Superior temporal gyrus (tissue), 1 donor: ENCODE measurements around the gene SGTA.

Experiments
- DNase-seq: peaks from one replicate; pipeline ENCODE4 v3.0.0-alpha.2; 2016; ENCODE audit errors: extremely low spot score

SGTA gene

DNA sequence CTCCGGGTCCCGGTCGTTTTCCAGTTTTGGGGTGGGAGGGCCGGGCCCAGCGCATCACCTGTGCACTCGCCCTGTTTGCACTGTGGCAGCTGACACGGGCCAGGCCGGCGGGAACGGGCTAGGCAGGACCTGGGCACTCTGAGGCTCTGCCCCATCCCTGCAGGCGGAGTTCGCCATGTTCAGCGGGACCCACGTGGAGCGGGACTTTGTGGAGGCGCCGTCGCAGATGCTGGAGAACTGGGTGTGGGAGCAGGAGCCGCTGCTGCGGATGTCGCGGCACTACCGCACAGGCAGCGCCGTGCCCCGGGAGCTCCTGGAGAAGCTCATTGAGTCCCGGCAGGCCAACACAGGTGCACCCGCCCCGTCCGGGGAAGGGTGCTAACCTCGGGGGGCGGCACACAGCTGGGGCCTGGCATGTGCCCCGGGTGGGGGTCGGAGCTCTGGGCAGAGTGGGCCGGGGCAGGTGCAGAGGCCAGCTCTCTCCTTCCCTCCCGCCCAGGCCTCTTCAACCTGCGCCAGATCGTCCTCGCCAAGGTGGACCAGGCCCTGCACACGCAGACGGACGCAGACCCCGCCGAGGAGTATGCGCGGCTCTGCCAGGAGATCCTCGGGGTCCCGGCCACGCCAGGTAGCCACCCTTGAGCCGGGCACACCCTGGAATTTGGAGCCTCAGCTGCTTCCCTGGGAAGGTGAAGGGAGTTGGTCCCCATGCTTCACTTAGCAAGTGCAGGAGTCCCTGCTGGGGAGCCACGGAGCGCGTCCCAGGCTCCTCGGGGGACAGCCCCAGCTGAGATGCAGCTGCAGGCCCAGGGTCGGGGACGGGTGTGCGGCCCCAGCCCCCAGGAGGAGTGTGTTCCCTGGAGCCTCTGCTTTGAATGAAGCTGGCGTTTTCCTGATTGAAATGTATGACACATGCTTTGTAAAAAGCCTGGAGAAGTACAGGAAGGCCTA is 27.3 kb upstream of the SGTA start:
- DNase-seq: no peak

DNA sequence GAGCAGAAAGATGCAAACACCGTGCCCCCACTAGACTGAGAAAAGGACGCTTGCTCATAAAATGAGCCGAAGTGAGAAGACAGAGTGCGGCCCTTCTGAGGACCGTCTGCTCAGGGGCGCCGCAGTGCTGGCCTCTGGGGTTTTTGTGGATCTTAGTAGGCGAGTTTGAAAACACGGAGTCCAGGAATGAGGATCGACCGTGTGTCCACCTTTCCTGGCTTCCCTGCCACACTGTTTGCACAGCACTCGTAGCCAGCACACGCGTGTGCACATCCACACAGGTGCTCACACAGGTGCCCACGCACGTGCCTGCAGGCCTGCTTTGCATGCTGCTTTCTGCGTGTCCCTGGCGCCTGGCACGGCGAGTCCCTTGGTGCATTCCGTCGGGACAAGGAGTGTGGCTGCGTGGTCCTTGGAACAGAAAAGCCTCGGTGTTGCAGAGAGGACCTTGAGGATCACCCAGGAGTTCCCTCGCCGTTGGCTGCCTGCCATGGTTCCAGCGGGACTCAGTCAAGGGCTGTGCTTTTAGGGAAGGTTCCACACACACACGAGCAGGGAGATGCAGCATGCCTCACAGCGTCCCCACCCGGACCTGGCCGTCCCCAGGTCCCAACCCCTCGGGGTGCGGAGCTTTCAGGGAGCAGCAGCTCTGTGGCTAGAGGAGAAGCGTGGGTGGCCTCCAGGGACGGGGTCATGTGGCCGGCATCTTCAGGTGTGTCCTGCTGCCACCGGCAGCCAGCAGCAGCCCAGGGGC is 26.5 kb upstream of the SGTA start:
- DNase-seq: no peak

DNA sequence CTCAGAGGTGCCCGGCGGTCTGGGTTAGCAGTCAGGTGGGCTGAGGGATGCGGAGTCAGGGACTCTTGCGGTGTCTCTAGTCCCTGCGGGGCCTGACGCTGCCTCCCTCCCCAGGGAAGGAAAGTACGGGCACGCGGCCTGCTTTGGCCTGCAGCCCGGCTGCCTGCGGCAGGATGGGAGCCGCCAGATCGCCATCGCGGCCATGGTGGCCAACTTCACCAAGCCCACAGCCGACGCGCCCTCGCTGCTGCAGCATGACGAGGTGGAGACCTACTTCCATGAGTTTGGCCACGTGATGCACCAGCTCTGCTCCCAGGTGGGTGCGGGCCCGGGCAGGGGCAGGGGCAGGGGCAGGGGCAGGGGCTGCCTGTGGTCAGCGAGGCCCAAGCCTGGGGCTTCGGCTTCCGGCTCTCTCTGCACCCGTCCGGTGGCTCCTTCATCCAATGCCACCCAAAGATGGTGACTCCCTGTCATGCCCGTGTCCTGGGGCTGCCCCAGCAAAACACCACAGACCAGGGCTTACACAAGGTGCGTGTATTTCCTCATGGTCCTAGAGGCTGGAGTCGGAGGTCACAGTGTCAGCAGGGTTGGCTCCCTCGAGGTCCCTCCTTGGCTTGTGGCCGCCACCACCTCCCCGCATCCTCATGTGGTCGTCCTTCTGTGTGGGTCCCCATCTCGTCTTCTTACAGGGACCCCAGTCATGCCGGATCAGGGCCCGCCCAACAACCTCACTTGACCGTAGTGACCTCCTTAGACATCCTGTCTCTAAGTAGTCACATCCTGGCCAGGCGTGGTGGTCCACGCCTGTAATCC is 25.3 kb upstream of the SGTA start:
- DNase-seq: no peak

DNA sequence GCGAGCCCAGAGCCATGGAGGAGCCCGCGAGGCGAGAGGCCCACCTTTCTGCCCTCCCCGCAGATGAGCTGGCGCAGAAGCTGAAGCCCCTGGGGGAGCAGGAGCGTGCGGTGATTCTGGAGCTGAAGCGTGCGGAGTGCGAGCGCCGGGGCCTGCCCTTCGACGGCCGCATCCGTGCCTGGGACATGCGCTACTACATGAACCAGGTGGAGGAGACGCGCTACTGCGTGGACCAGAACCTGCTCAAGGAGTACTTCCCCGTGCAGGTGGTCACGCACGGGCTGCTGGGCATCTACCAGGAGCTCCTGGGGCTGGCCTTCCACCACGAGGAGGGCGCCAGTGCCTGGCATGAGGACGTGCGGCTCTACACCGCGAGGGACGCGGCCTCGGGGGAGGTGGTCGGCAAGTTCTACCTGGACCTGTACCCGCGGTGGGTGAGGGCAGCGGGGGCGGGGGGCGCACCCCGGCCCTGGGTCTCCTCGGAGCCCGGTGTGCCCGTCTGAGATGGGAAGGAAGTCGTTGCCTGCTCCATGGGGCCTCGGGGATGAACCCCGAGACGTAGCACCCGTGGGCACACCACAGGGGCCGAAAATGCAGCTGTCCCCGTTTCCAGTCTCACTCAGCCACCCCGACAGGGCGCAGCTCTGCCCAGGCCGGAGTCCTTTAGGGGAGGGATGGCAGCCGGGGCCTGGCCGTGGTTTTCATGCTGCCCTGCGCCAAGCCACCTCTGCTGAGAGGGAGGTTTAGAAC is 24.5 kb upstream of the SGTA start:
- DNase-seq: no peak

DNA sequence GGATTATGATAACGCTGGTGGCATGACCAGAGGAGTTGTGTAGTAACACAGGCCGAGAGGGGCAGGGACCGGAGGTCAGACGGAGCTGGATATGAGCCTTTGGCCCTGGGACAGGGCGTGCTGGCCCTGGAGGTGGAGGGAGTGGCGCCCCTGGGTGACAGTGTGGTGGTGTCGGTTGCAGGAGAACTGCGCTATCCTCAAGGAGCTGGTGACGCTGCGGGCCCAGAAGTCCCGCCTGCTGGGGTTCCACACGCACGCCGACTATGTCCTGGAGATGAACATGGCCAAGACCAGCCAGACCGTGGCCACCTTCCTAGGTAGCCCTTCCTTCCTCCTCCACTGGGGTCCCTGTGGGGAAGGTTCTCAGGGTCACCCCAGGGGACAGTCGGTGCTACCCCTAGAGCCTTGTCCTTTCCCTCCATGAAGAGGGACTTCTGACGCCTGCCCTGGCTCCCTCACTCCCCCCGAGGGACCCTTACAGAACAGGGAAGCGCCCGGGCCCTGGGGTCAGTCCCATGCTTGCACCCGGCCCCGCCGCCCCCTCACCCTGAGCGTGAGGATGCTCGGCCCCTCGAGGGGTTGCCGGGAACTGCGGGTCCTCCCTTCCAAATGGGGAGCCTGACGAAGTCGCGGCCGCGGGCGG is 23.8 kb upstream of the SGTA start:
- no peak for DNase-seq

DNA sequence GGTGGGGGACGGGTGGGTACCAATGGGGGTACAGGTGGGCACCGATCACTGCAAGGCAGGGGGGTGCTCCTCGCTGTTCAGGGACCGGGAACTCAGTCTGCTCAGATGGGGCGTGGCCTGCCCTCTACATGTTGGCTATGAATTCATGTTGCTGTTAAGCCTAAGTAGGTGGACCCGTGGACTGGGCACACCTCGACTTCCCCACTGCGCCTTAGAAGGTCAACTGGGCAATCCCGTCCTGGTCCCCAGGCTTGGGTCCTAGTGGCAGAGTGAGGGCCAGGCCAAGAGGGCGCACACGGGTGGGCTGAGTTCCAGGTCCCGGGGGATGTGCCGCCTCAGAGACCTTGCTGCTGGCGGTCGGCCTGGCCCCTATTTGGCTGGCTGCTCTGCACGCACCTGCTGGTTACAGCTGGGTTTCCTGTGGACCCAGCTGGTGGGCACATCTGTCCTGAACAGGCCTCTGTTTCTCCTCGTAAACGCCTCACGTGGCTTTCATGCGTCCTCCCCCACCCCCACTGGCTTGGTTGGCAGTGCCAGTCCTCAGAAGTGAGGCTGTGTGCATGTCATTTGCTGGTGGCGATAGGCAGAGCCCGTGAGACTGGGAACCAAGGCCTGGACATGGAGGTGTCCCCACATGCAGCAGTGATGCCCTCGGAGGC is 23.0 kb upstream of the SGTA start:
- DNase-seq: no peak

DNA sequence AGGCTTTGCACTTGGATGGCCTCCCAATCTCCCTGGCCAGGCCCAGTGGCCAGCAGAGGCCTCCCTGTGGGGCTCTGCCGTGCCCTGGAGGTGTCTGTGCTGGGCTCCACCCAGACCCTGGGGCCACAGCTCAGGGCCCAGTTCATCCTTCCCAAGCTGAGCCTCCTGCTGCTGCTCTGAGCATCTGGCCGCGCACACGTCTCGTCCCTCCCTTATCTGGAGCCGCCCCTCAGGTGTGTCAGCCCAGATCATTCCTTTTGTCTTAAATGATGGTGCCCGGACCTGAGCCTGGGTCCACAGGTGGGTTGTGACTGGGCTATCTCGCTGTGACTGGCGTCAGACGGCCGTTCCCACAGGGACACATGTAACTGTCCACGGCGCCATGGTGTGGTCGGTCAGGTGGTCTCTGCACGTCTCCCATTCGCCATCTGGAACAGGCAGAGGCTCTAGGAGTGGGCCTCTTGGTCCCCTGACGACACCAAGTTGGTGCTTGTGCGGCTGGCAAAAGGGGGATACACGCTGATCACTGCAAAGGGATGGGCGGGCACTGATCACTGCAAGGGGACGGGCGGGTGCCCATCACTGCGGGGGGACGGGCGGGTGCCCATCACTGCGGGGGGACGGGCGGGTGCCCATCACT is 22.3 kb upstream of the SGTA start:
- DNase-seq: no peak

DNA sequence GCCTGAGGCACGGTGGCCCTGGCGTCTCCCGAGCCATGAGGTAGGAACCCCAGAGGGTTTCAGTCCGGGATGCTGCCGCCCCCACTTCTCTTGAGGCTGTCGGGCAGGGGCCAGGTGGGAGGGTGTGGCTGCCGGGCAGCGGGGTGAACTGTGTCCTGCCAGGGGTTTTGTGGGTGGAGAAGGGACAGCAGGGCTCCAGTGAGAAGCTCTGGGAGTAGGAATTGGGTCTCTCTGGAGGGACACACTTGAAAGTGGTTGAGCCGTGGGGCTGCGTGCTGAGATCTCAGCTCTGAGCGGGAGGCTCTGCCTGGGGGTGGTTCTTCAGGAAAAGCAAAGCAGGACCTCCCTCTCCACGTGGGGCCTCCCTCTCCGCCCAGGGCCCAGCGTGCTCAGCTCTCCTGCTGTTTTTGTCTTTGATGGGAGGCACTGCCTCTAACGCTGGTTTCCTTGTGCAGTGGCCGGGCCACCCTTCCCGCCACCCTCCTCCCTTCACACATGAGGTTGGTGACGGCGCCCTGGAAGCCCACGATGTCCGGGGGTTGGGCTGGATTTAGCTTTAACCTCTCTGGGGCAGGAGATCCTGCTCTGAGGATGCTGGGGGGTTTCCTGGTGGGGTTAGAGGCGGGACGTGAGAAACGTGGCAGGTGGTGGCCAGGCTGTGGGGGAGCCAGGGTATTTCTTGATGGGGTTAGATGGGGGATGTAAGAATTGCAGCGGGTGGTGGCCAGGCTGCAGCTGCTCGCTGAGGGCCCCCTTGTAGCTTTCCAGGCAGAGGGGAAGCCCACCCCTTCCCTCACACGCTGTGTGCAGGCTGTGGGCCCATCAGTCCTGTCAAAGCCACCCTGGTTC is 21.3 kb upstream of the SGTA start:
- no peak for DNase-seq

DNA sequence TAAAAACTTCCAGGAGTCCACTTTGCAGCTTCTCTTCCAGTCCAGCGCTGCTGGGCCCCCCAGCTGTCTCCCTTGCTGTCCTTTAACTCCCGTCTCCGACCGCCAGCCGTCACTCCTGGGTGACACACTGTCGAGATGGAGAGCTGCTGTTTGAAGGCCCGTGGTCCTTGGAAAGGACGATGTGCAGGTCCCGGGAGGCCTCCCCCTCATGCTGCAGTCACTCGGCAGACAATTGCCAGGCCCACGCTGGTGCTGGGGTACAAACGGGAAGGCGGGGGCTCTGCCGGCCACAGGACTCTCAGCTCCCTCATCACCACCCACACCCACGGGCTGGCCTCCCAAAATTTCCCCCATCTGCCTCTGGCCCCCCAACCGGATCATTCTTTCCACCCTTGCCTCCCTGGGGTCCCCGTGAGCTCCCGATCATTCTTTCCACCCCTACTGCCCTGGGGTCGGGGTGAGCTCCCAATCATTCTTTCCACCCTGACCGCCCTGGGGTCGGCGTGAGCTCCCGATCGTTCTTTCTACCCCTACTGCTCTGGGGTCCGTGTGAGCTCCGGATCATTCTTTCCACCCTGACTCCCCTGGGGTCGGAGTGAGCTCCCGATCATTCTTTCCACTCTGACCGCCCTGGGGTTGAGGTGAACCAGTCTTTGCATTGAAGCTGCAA is 20.5 kb upstream of the SGTA start:
- no peak for DNase-seq

DNA sequence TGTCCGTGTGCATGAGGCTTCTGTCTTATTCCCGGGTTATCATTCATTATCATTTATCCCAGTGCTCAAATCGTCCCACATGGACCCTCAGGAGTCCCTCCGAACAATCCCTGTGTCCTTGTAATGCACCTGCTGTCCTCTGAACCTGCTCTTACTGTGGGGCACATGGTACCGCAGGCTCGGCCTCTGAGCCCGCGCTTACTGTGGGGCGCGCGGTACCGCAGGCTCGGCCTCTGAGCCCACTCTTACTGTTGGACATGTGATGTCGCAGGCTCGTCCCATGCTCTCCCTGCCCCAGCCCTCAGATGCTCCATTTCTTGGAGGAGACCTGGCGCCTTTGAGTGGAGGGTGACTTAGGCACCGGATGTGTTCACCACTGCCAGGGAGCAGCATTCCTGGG is 19.8 kb upstream of the SGTA start:
- DNase-seq: no peak

DNA sequence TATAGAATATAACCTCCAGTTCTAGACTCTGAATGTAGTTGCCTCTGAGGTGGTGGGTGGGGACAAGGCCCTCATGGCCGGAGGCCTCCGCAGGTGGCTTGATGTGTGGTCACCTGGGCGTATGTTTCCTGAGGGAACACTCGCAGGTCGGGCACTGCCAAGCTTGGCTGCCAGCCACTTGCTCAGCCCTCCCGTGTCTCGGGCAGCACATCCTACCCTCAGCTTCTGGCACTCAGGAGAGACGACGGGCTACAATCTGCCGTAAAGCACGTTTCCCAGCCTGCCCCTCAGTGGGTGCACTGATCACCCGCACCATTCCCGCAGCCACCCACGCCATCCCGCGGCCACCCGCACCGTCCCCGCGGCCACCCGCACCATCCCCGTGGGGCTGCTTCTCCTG is 17.4 kb upstream of the SGTA start:
- no peak for DNase-seq

DNA sequence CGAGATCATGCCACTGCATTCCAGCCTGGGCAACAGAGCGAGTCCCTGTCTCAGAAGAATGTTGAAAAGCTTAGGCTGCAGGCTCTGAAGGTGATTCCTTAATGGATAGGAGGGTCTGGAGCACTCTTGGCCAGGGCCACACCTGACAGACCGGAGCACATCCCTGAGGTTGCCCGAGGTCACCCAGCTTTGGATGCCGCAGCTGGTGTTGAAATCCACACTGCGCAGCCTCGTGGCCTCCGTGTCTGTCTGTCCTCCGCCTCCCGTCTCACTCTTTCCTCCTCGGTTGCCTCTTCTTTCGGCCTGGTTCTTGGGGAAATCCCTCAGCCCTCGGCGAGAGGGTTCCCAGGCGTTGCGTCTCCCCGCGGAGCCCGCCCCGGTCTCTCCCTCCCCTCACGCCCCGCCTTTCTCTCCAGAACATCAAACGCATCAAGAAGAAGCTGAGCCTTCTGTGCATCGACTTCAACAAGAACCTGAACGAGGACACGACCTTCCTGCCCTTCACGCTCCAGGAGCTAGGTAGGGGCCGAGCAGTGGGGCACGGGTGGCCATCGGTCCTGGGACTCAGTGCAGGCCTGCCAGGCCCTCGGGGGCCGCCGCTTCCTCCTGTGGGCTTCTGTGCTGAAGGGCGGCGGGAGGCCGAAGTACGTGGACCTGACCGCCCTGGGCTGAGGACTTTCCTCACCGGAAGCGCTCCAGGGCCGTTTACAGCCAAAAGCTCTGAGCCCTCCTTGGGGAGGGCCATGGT is 16.4 kb upstream of the SGTA start:
- no peak for DNase-seq

DNA sequence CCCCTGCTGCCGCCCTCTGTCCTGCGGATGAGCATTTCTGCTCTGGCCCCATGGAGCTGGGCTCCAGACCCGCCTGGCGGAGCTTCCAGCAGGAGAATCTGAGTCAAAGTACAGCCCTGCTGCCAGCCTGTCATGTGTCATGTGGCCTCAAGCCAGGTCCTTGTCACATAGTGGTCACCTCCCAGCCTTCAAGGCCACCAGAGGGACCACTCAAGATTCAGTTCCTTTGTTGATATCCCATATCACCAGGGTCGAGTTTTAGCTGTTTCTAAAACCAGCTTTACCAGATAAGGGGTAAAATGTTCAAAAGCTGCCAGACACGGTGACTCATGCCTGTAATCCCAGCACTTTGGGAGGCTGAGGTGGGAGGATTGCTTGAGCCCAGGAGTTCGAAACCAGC is 15.7 kb upstream of the SGTA start:
- DNase-seq: no peak

DNA sequence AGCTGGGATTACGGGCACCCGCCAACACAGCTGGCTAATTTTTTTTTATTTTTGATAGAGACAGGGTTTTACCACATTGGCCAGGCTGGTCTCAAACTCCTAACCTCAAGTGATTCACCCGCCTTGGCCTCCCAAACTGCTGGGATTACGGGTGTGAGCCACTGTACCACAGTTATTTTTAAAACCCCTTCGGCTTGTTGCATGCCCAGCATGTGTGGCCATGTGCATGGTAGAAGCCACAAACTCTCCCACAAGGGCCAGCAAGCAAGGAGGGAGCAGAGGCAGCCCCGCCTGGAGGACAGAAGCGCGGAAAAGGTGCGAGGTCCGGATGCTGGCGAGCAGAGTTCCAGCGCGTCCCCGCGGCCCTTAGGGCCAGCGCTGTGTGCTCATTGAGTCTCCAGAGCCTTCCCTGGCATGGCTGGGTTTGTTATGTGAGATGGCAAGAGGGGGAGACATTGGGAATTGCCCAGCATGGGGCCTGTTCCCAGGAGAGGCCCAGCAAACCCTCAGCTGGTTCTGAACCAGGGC is 15.1 kb upstream of the SGTA start:
- no peak for DNase-seq

DNA sequence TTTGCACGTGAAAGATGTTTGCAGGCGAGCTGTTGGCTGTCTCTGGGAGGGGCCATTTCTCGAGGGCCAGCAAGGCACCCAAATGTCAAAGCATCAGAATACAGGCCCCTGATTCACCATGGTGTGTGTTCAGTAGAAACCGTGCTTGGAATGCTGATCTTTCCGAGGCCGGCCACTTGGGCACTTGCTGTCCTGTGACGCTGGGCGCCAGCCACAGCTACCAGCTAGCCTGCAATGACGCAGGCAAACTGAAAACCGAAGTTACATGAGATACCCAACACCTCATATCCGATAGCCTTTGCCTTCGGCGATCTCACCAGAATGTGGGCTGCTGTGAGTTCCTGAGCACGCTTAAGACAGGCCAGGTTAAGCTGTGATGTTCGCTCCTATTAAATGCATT is 14.2 kb upstream of the SGTA start:
- DNase-seq: no peak

DNA sequence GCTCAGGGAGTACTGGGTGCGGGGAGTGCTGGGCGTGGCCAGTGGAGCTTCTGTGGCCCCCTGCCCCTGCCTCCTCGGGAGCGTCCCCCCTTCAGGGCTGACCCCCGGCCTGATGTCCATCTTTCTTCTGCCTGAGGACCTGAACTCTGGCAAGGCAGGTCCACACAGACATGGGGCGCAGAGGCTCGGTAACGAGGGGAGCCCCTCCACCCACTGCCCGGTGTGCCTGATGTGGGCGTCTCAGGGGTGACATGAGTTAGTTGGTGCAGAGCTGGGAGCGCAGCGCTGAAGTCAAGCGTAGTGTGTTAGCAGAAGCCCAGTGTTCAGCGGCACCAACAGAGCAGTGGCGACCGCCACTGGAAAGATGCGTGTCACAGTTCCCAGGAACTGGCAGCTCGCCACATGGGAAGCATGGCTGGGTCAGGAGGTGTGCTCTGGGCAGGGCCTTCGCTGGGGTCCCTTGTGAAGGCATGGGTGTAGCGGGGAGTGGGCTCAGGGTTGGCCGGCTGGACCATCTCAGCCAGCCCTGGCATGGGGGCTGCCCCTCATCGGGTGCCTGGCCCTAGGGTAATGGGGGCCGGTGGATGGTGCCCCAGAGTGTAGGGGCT is 13.7 kb upstream of the SGTA start:
- DNase-seq: no peak
